Adrenal gland (tissue), 5 donors: ENCODE data around the gene TYRO3.

ENCODE experiments used
- CTCF ChIP-seq, 6 experiments: fragments of 450-650 bp in 4 of 6; fragments of 200-600 bp in 2 of 6; sonication (generic) in 1 of 6; IDR thresholded peaks; 1 replicate in 5 of 6; 2 replicates in 1 of 6; pipeline versions ENCODE4 v1.5.1 to v1.8.0; 2016 to 2021; ENCODE audit warnings: antibody characterized with exemption in 6 of 6, mild to moderate bottlenecking in 2 of 6, moderate library complexity in 1 of 6
- POLR2A ChIP-seq, 2 donors: fragments of 450-650 bp; IDR thresholded peaks; one replicate each; pipeline ENCODE4 v1.6.1; 2017; ENCODE audit warnings: antibody characterized with exemption in 2 of 2, mild to moderate bottlenecking in 2 of 2, moderate library complexity in 1 of 2
- donor health status: DM: no; HTN: no; CAD: no.

GRCh38 chr15:41570764-41571163 is 11.8 kb downstream of the TYRO3 start:
- no peak for TF ChIP-seq CTCF (IDR thresholded peaks at IDR 0.05)
- no peak for TF ChIP-seq POLR2A (IDR thresholded peaks at IDR 0.05)
